MM.1S (cell line): ENCODE data around the gene ANKS4B.

ENCODE experiments used
- DNase-seq: peaks from one replicate; pipeline ENCODE4 v3.0.0-alpha.2; 2015
- H2AFZ ChIP-seq: fragments of 300-600 bp; sonication (generic); 2 replicates; pipeline ENCODE4 v1.6.0; 2016; ENCODE audit warnings: antibody characterized with exemption, low read length
- H3F3A ChIP-seq: fragments of 300-600 bp; sonication (generic); 2 replicates; pipeline ENCODE4 v1.6.1; 2016; ENCODE audit warnings: mild to moderate bottlenecking, antibody characterized with exemption, low read length, moderate library complexity, mixed read lengths; ENCODE audit not compliant: insufficient read depth
- H3K27ac ChIP-seq: fragments of 300-600 bp; sonication (generic); 2 replicates; pipeline ENCODE4 v1.5.1; 2016; ENCODE audit warnings: mild to moderate bottlenecking, low read length
- H3K27me3 ChIP-seq: fragments of 300-600 bp; sonication (generic); replicated peaks from 2 replicates; pipeline ENCODE4 v1.6.0; 2016; ENCODE audit warnings: low read length; ENCODE audit not compliant: insufficient read depth
- H3K36me3 ChIP-seq: fragments of 300-600 bp; sonication (generic); replicated peaks from 2 replicates; pipeline ENCODE4 v1.6.1; 2016; ENCODE audit warnings: mild to moderate bottlenecking, low read length, mixed read lengths; ENCODE audit not compliant: insufficient read depth
- H3K4me1 ChIP-seq: fragments of 300-600 bp; sonication (generic); 2 replicates; pipeline ENCODE4 v1.6.1; 2016; ENCODE audit warnings: low read length, mixed read lengths
- H3K4me2 ChIP-seq: fragments of 300-600 bp; sonication (generic); 2 replicates; pipeline ENCODE4 v1.6.0; 2016; ENCODE audit warnings: low read depth, low read length
- H3K4me3 ChIP-seq: fragments of 300-600 bp; sonication (generic); 2 replicates; pipeline ENCODE4 v1.5.1; 2016; ENCODE audit warnings: low read length, mixed read lengths
- H3K79me2 ChIP-seq: fragments of 300-600 bp; sonication (generic); 2 replicates; pipeline ENCODE4 v1.6.1; 2016; ENCODE audit warnings: mixed run types, low read length, mixed read lengths
- H3K9ac ChIP-seq: fragments of 300-600 bp; sonication (generic); 2 replicates; pipeline ENCODE4 v1.6.1; 2016; ENCODE audit warnings: low read length, mixed read lengths
- H3K9me2 ChIP-seq: fragments of 300-600 bp; sonication (generic); replicated peaks from 2 replicates; pipeline ENCODE4 v1.6.1; 2016; ENCODE audit warnings: mild to moderate bottlenecking, low read length, mixed read lengths; ENCODE audit not compliant: insufficient read depth
- H3K9me3 ChIP-seq: fragments of 300-600 bp; sonication (generic); replicated peaks from 2 replicates; pipeline ENCODE4 v1.6.1; 2016; ENCODE audit warnings: mild to moderate bottlenecking, low read length, mixed read lengths; ENCODE audit not compliant: insufficient read depth
- H4K20me1 ChIP-seq: fragments of 300-600 bp; sonication (generic); 2 replicates; pipeline ENCODE4 v1.6.1; 2016; ENCODE audit warnings: mild to moderate bottlenecking, low read length, moderate library complexity, mixed read lengths; ENCODE audit not compliant: insufficient read depth
- EZH2 ChIP-seq: fragments of 300-600 bp; sonication (generic); optimal IDR thresholded peaks from 2 replicates; pipeline ENCODE3; 2017; ENCODE audit warnings: low read depth, mild to moderate bottlenecking, antibody characterized with exemption, low read length, mixed read lengths
- EZH2phosphoT487 ChIP-seq: fragments of 300-600 bp; sonication (generic); IDR thresholded peaks from 2 replicates; pipeline ENCODE4 v1.6.1; 2018; ENCODE audit warnings: antibody characterized with exemption, low read length
- TF ChIP-seq, protein P1 (sequence below): fragments of 300-600 bp; sonication (generic); IDR thresholded peaks from 2 replicates; pipeline ENCODE4 v1.5.1; 2016; ENCODE audit warnings: antibody characterized with exemption, low read length, mixed read lengths

The ANKS4B gene

DNA sequence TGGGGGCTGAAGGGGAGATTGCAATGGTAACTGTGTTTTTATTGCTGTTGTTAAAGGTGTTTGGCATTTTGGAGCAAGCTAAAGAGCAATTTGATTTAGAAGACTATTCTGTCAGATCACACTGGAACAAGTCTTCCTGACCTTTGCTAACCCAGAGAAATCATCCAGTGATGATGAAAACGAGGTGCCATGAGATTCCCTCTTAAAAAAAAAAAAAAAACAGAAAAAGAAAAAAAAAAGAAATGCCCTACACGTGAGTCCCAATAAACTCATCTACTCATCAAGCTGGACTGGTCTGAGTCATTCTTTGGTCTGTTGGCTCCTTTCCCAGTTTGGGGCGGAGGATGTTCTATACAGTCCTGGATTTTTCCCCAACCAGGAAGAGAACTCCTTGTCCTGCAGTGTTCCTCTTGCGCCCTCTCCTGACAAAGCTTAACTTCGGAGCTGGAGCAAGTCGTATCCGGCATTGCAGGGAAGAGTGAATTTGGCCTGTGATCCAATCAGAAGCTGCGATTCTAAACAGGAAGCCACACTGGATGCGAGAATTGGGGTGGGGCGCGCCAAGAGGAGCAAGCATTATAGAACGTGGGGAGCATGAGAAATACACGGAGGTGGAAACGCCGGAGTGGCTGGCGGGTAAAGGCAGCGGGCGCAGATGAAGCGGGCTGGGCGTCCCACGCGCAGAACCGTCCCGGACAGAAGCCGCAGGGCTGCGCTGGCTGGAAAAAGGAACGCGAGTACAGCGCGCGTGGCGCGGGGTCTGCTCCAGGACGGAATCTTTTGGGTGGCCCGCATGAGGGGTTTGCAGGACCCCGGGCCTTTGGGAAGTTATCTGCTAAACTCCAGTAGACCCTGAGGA lies 67.0 kb downstream of the ANKS4B start:
- Histone ChIP-seq H3K27me3 (no peaks in the 10 kb centered on the region), H3K4me2 (peak overlapping the region; percentile 99), H3F3A (peaks cover 10% of the 10 kb centered on the region; the same call in 1 of the 2 replicates), H3K36me3 (no peaks in the 10 kb centered on the region), H3K9me2 (no peaks in the 10 kb centered on the region), H3K9ac (peak overlapping the region; percentile 6; the same call in 1 of the 2 replicates), H3K4me1 (peaks cover 8% of the 10 kb centered on the region; the same call in 1 of the 2 replicates), H3K79me2 (no peaks in the 10 kb centered on the region), H2AFZ (peak overlapping the region; percentile 92), H4K20me1 (0 out of 2 replicates have a peak, but pooled peaks cover 3% of the 10 kb centered on the region), H3K4me3 (peak overlapping the region; percentile 70), H3K9me3 (no peaks in the 10 kb centered on the region), H3K27ac (no peak overlapping the region)
- TF ChIP-seq EZH2phosphoT487 (no peak), EZH2 (no peak)
- TF ChIP-seq, protein P1, sequence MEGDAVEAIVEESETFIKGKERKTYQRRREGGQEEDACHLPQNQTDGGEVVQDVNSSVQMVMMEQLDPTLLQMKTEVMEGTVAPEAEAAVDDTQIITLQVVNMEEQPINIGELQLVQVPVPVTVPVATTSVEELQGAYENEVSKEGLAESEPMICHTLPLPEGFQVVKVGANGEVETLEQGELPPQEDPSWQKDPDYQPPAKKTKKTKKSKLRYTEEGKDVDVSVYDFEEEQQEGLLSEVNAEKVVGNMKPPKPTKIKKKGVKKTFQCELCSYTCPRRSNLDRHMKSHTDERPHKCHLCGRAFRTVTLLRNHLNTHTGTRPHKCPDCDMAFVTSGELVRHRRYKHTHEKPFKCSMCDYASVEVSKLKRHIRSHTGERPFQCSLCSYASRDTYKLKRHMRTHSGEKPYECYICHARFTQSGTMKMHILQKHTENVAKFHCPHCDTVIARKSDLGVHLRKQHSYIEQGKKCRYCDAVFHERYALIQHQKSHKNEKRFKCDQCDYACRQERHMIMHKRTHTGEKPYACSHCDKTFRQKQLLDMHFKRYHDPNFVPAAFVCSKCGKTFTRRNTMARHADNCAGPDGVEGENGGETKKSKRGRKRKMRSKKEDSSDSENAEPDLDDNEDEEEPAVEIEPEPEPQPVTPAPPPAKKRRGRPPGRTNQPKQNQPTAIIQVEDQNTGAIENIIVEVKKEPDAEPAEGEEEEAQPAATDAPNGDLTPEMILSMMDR = peak; percentile 54
- DNase-seq = peak; percentile 60

DNA sequence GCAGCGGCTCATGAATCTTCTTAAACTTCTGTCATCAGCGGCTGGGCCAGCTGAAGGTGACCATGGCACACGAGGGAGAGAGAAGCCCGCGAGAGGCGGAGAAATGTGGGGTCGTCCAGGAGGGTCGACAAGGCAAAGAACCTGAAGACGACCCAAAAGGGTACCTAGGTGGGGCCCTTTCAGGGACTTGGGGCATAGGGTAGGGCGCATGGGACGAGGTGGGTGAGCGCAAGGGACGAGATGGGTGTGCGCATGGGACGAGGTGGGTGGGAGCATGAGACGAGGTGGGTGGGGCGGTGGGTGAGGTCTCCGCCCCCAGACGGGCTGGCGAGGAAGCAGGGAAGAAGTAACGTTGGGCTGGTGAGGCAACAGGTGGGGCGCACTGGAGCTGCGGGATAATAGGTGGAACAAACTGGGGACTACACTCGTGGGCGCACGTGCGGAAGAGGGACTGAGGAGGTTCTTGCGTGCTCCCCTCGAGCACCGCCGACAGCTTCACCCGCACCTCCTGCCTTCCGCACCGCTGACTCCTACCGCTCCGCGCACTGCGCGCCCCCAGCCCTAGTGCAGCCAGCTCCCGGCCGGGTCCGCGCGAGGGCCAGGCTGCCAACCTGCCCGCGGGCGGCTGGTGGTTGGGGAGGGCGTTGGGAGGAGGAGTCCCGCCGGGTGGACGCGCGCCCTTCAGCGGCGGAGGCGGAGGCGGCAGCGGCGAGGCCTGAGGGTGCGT lies 67.8 kb downstream of the ANKS4B start:
- DNase-seq = peak; percentile 59
- Histone ChIP-seq H3K9ac (peak overlapping the region; percentile 18; the same call in 1 of the 2 replicates), H3K9me3 (no peaks in the 10 kb centered on the region), H3K4me3 (peak overlapping the region; percentile 70), H2AFZ (peak overlapping the region; percentile 92), H4K20me1 (0 out of 2 replicates have a peak, but pooled peaks cover 3% of the 10 kb centered on the region), H3K4me2 (peak overlapping the region; percentile 99), H3K4me1 (peaks cover 8% of the 10 kb centered on the region; the same call in 1 of the 2 replicates), H3K27ac (no peak overlapping the region), H3K9me2 (no peaks in the 10 kb centered on the region), H3K36me3 (no peaks in the 10 kb centered on the region), H3K79me2 (no peaks in the 10 kb centered on the region), H3F3A (peaks cover 10% of the 10 kb centered on the region; the same call in 1 of the 2 replicates), H3K27me3 (no peaks in the 10 kb centered on the region)
- no peak for TF ChIP-seq EZH2phosphoT487
- TF ChIP-seq, protein P1 = peak; percentile 27

DNA sequence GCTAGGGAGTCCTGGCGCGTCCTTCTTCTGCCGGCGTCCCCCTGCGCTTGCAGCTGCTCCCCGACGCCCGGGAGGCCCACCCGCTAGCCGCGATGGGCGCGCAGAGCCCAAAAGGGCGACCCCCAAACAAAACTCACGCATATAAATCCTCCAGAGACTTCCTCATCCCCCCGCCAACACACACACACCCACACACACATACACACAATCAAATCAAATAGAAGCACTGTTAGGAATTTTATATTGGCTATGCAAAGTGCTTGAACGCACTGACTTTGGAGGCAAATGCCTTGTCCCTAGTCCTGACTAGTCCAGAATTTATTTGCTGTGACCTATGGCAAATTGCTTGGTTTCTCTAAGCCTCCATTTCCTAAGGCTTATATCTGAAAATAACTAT lies 68.4 kb downstream of the ANKS4B start:
- Histone ChIP-seq H2AFZ (peak overlapping the region; percentile 92), H3K4me2 (peak overlapping the region; percentile 99), H3K9me3 (no peaks in the 10 kb centered on the region), H3K9ac (peak overlapping the region; percentile 18; the same call in 1 of the 2 replicates), H3K9me2 (no peaks in the 10 kb centered on the region), H3K36me3 (no peaks in the 10 kb centered on the region), H3F3A (peaks cover 10% of the 10 kb centered on the region; the same call in 1 of the 2 replicates), H3K79me2 (no peaks in the 10 kb centered on the region), H4K20me1 (0 out of 2 replicates have a peak, but pooled peaks cover 3% of the 10 kb centered on the region), H3K27ac (no peak overlapping the region), H3K4me1 (peaks cover 8% of the 10 kb centered on the region; the same call in 1 of the 2 replicates), H3K27me3 (no peaks in the 10 kb centered on the region), H3K4me3 (peak overlapping the region; percentile 70)
- TF ChIP-seq EZH2phosphoT487 = no peak
- TF ChIP-seq, protein P1 = no peak
- TF ChIP-seq EZH2 = no peak
- DNase-seq = no peak
